ENCODE results near the gene SLC9A3. TPM values are rescaled to one million over a fixed set of nuclear protein-coding genes. Genes with fewer than 3 reads are reported as not detected.

The SLC9A3 gene
- total RNA-seq, 1 donor from 2014 or later = 1.6 TPM

- no peak for DNase-seq (ENCODE audit: low read depth)
- FAIRE-seq = no peak
- Histone ChIP-seq H3K4me3 (ENCODE audit: low read depth, low read length) (no peak overlapping the region), H3K27me3 (ENCODE audit: control insufficient read depth, insufficient read depth, low read length) (no peaks in the 10 kb centered on the region), H3K36me3 (ENCODE audit: control insufficient read depth, insufficient read depth, low read length) (peaks cover 21% of the 10 kb centered on the region)
- TF ChIP-seq, protein P1, sequence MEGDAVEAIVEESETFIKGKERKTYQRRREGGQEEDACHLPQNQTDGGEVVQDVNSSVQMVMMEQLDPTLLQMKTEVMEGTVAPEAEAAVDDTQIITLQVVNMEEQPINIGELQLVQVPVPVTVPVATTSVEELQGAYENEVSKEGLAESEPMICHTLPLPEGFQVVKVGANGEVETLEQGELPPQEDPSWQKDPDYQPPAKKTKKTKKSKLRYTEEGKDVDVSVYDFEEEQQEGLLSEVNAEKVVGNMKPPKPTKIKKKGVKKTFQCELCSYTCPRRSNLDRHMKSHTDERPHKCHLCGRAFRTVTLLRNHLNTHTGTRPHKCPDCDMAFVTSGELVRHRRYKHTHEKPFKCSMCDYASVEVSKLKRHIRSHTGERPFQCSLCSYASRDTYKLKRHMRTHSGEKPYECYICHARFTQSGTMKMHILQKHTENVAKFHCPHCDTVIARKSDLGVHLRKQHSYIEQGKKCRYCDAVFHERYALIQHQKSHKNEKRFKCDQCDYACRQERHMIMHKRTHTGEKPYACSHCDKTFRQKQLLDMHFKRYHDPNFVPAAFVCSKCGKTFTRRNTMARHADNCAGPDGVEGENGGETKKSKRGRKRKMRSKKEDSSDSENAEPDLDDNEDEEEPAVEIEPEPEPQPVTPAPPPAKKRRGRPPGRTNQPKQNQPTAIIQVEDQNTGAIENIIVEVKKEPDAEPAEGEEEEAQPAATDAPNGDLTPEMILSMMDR (IDR thresholded peaks at IDR 0.05; ENCODE audit: insufficient read depth, low read length, severe bottlenecking) = no peak
These were observed 76.0 kb downstream of the SLC9A3 start for GRCh38 chr5:448061-448765.

GRCh38 chr5:447501-447900 is 76.7 kb downstream of the SLC9A3 start:
- TF ChIP-seq, protein P1 (IDR thresholded peaks at IDR 0.05; ENCODE audit: insufficient read depth, low read length, severe bottlenecking) = no peak
- FAIRE-seq (no peak), DNase-seq (ENCODE audit: low read depth) (no peak)
- Histone ChIP-seq H3K36me3 (ENCODE audit: control insufficient read depth, insufficient read depth, low read length) (peaks cover 21% of the 10 kb centered on the region), H3K4me3 (ENCODE audit: low read depth, low read length) (no peak overlapping the region), H3K27me3 (ENCODE audit: control insufficient read depth, insufficient read depth, low read length) (no peaks in the 10 kb centered on the region)

DNA sequence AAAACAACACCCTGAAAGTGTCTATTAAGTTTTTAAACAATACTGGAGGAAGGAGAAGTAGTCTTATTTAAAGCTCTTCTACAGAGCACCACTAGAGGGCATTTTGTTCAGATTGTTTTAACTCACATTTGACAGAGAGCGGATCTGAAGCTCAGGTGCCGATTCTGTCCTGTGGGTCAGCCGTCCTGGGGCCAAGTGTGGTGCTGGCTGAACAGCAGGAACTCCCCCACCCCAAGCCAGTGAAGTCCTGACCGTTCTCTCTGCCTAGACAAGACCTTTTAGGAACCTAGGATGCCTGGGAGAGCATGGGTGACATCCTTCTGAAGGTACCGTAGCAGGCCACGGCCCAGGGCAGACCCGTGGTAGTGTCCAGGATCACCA is 77.4 kb downstream of the SLC9A3 start:
- Histone ChIP-seq H3K36me3 (ENCODE audit: control insufficient read depth, insufficient read depth, low read length) (peaks cover 21% of the 10 kb centered on the region), H3K27me3 (ENCODE audit: control insufficient read depth, insufficient read depth, low read length) (no peaks in the 10 kb centered on the region), H3K4me3 (ENCODE audit: low read depth, low read length) (no peak overlapping the region)
- DNase-seq (ENCODE audit: low read depth) (peak; percentile 48), FAIRE-seq (no peak)
- TF ChIP-seq, protein P1 (IDR thresholded peaks at IDR 0.05; ENCODE audit: insufficient read depth, low read length, severe bottlenecking) = peak; percentile 59

GRCh38 chr5:446066-446882 is 78.0 kb downstream of the SLC9A3 start:
- peaks cover 20% of the 10 kb centered on the region for H3K36me3 ChIP-seq (ENCODE audit: control insufficient read depth, insufficient read depth, low read length)
- FAIRE-seq (no peak), DNase-seq (ENCODE audit: low read depth) (peak; percentile 33)

GRCh38 chr5:445591-445990 is 78.7 kb downstream of the SLC9A3 start:
- no peak overlapping the region for H3K4me3 ChIP-seq (ENCODE audit: low read depth, low read length)
- H3K36me3 ChIP-seq (ENCODE audit: control insufficient read depth, insufficient read depth, low read length) = peaks cover 20% of the 10 kb centered on the region
- H3K27me3 ChIP-seq (ENCODE audit: control insufficient read depth, insufficient read depth, low read length) = no peaks in the 10 kb centered on the region
- DNase-seq (ENCODE audit: low read depth) = no peak
- TF ChIP-seq, protein P1 (IDR thresholded peaks at IDR 0.05; ENCODE audit: insufficient read depth, low read length, severe bottlenecking) = no peak
- FAIRE-seq = no peak

More at GRCh38 chr5:446066-446882, 78.0 kb downstream of the SLC9A3 start:
- no peaks in the 10 kb centered on the region for H3K27me3 ChIP-seq (ENCODE audit: control insufficient read depth, insufficient read depth, low read length)
- TF ChIP-seq, protein P1 (IDR thresholded peaks at IDR 0.05; ENCODE audit: insufficient read depth, low read length, severe bottlenecking) = no peak
- no peak overlapping the region for H3K4me3 ChIP-seq (ENCODE audit: low read depth, low read length)
